HepG2 (cell line): ENCODE data around the gene HRG. TPM values are rescaled to one million over a fixed set of nuclear protein-coding genes. Genes with fewer than 3 reads are reported as not detected.

Experiments
- CREM ChIP-seq, 2 experiments: sonication (generic) in 1 of 2; formaldehyde crosslinking in 1 of 2; IDR thresholded peaks; 2 replicates each; pipeline versions ENCODE4 v1.4.0 to v1.6.1; 2016 to 2020; ENCODE audit warnings: antibody characterized with exemption in 1 of 2, mild to moderate bottlenecking in 1 of 2, missing genetic modification reagents in 1 of 2
- EED ChIP-seq: sonication (generic); formaldehyde crosslinking; IDR thresholded peaks from 2 replicates; pipeline ENCODE4 v1.5.0; 2020; ENCODE audit warnings: mild to moderate bottlenecking, missing genetic modification reagents
- IRX3 ChIP-seq: sonication (generic); formaldehyde crosslinking; IDR thresholded peaks from 2 replicates; pipeline ENCODE4 v1.8.1; 2023; ENCODE audit warnings: mild to moderate bottlenecking, low read depth, missing genetic modification reagents, borderline replicate concordance
- KDM1A ChIP-seq: IDR thresholded peaks from 2 replicates; pipeline ENCODE4 v1.6.1; 2016; ENCODE audit warnings: missing compliant biosample characterization
- KDM2A ChIP-seq: sonication (generic); formaldehyde crosslinking; IDR thresholded peaks from 2 replicates; pipeline ENCODE4 v1.4.0; 2020; ENCODE audit warnings: low read depth, missing genetic modification reagents, borderline replicate concordance
- KLF13 ChIP-seq: sonication (generic); formaldehyde crosslinking; IDR thresholded peaks from 2 replicates; pipeline ENCODE4 v1.4.0; 2020; ENCODE audit warnings: mild to moderate bottlenecking, missing genetic modification reagents
- MED8 ChIP-seq: sonication (generic); formaldehyde crosslinking; IDR thresholded peaks from 2 replicates; pipeline ENCODE4 v1.8.1; 2023; ENCODE audit warnings: mild to moderate bottlenecking, missing genetic modification reagents; ENCODE audit not compliant: insufficient replicate concordance
- NONO ChIP-seq, 2 experiments: fragments of 450-650 bp in 1 of 2; sonication (generic) in 1 of 2; formaldehyde crosslinking in 1 of 2; IDR thresholded peaks in 1 of 2; conservative IDR thresholded peaks in 1 of 2; 2 replicates each; pipeline versions ENCODE4 v1.6.1 to v1.8.0; 2017 to 2022; ENCODE audit warnings: mild to moderate bottlenecking in 1 of 2, missing genetic modification reagents in 1 of 2, moderate library complexity in 1 of 2
- RAD21 ChIP-seq: fragments of 450-650 bp; formaldehyde crosslinking; IDR thresholded peaks from 2 replicates; pipeline ENCODE4 v1.5.0; 2020; ENCODE audit warnings: mild to moderate bottlenecking
- ZNF10 ChIP-seq: sonication (generic); formaldehyde crosslinking; IDR thresholded peaks from 2 replicates; pipeline ENCODE4 v1.4.0; 2020; ENCODE audit warnings: mild to moderate bottlenecking, low read depth, missing genetic modification reagents, borderline replicate concordance
- ZNF335 ChIP-seq: sonication (generic); formaldehyde crosslinking; IDR thresholded peaks from 2 replicates; pipeline ENCODE4 v1.4.0; 2020; ENCODE audit warnings: missing genetic modification reagents
- ZNF354B ChIP-seq: sonication (generic); formaldehyde crosslinking; IDR thresholded peaks from 2 replicates; pipeline ENCODE4 v1.8.0; 2022; ENCODE audit warnings: mild to moderate bottlenecking, missing genetic modification reagents
- ZNF550 ChIP-seq: sonication (generic); formaldehyde crosslinking; IDR thresholded peaks from 2 replicates; pipeline ENCODE4 v1.4.0; 2020; ENCODE audit warnings: mild to moderate bottlenecking, missing genetic modification reagents, borderline replicate concordance
- ZNF558 ChIP-seq: sonication (generic); formaldehyde crosslinking; IDR thresholded peaks from 2 replicates; pipeline ENCODE4 v1.9.0; 2022; ENCODE audit warnings: mild to moderate bottlenecking, missing genetic modification reagents, borderline replicate concordance
- ZNF678 ChIP-seq: sonication (generic); formaldehyde crosslinking; IDR thresholded peaks from 2 replicates; pipeline ENCODE4 v1.4.0; 2020; ENCODE audit warnings: mild to moderate bottlenecking, missing genetic modification reagents
- ZNF773 ChIP-seq: sonication (generic); formaldehyde crosslinking; IDR thresholded peaks from 2 replicates; pipeline ENCODE4 v1.4.0; 2020; ENCODE audit warnings: missing genetic modification reagents, borderline replicate concordance
- ZNF788 ChIP-seq: sonication (generic); formaldehyde crosslinking; IDR thresholded peaks from 2 replicates; pipeline ENCODE4 v1.5.0; 2020; ENCODE audit warnings: mild to moderate bottlenecking, missing genetic modification reagents, borderline replicate concordance
- polyA plus RNA-seq, 8 experiments: library from polyadenylated mRNA; depleted of rRNA in 3 of 8; stranded (reverse) in 7 of 8; unstranded in 1 of 8; fragments of >200 nt; fragmentation: Illumina TruSeq in 4 of 8; extraction: Trizol in 4 of 8; gene quantifications; 2 replicates each; pipeline versions ENCODE4 v1.2.1 to v1.2.3, GENCODE V29; 2011 to 2016; ENCODE audit warnings: low read depth in 4 of 8, missing spikeins in 1 of 8, mixed read lengths in 1 of 8; ENCODE audit not compliant: insufficient read depth in 1 of 8
- total RNA-seq, 5 experiments: library from RNA; depleted of rRNA; stranded (reverse); fragments of >200 nt; fragmentation: Illumina TruSeq; extraction: Trizol; gene quantifications; 2 replicates each; pipeline ENCODE4 v1.2.3, GENCODE V29; 2016; ENCODE audit warnings: low read depth in 1 of 5
- TF ChIP-seq, protein P1 (sequence below): sonication (generic); formaldehyde crosslinking; IDR thresholded peaks from 2 replicates; pipeline ENCODE4 v1.4.0; 2020; ENCODE audit warnings: mild to moderate bottlenecking, missing genetic modification reagents
- TF ChIP-seq, protein P2 (sequence below): sonication (generic); formaldehyde crosslinking; IDR thresholded peaks from 2 replicates; pipeline ENCODE4 v1.5.1; 2020; ENCODE audit warnings: missing genetic modification reagents, mild to moderate bottlenecking, borderline replicate concordance
- TF ChIP-seq, protein P3 (sequence below): fragments of 450-650 bp; IDR thresholded peaks from 2 replicates; pipeline ENCODE4 v1.6.1; 2017; ENCODE audit warnings: mild to moderate bottlenecking
- TF ChIP-seq, protein P4 (sequence below): sonication (generic); formaldehyde crosslinking; IDR thresholded peaks from 2 replicates; pipeline ENCODE4 v1.5.0; 2020; ENCODE audit warnings: mild to moderate bottlenecking, missing genetic modification reagents

The HRG gene
- total and polyA plus RNA-seq, 2 of the 13 experiments (the other 11 are each of a cell fraction or from before 2014, with no cell fraction given) = 0.09 to 0.11 TPM

DNA sequence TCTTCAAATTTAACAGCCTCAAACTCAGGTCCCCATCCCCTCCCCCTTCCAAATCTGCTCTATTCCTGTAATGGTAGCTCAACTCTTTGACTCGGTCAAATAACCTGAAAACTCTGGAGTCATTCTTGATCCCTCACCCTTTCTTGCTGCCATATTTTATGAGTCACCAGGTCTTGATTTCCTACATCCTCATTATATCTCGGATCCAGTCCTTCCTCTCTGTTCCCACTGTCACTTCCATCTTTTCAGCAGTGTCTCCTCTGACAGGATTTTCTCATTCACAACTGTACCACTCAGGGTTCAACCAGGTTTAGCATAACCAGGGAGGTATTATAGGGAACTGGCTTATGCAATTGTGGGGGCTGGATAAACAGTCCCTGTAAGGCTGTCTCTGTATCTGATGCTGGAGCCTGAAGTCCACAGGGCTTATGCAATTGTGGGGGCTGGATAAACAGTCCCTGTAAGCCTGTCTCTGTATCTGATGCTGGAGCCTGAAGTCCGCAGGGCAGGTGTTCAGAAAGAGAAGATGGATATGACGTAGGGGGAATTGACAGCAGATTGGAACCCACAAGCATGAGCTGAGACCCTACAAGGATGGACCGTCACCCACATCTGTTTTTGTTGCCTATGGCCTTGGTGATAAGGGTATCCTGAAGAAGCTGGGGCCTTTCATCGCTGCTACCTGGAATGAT is 34.7 kb upstream of the HRG start (continued):
- TF ChIP-seq, protein P1, sequence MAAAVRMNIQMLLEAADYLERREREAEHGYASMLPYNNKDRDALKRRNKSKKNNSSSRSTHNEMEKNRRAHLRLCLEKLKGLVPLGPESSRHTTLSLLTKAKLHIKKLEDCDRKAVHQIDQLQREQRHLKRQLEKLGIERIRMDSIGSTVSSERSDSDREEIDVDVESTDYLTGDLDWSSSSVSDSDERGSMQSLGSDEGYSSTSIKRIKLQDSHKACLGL (CRISPR knock-in tag) = no peak
- TF ChIP-seq ZNF354B (CRISPR knock-in tag) (no peak), KDM1A (CRISPR knock-in tag) (peak; percentile 67; the same call in 1 of the 2 replicates), KLF13 (no peak), RAD21 (CRISPR knock-in tag) (no peak), EED (no peak; the same call in 1 of the 2 replicates), CREM (IDR thresholded peaks at IDR 0.05) (peak; percentile 79; the same call in 1 of the 2 replicates), CREM (CRISPR knock-in tag; IDR thresholded peaks at IDR 0.05) (no peak), ZNF678 (no peak), MED8 (CRISPR knock-in tag) (no peak), ZNF773 (no peak), ZNF10 (CRISPR knock-in tag) (no peak), IRX3 (no peak), ZNF335 (CRISPR knock-in tag) (no peak), ZNF558 (no peak), KDM2A (CRISPR knock-in tag) (0 out of 2 replicates have a peak, but pooled peaks have one; percentile 33), ZNF788 (CRISPR knock-in tag) (peak; percentile 69; the same call in 1 of the 2 replicates), ZNF550 (CRISPR knock-in tag) (no peak), NONO (IDR thresholded peaks at IDR 0.05) (no peak), NONO (CRISPR knock-in tag; conservative IDR thresholded peaks at IDR 0.05) (peak; percentile 73)
- TF ChIP-seq, protein P2, sequence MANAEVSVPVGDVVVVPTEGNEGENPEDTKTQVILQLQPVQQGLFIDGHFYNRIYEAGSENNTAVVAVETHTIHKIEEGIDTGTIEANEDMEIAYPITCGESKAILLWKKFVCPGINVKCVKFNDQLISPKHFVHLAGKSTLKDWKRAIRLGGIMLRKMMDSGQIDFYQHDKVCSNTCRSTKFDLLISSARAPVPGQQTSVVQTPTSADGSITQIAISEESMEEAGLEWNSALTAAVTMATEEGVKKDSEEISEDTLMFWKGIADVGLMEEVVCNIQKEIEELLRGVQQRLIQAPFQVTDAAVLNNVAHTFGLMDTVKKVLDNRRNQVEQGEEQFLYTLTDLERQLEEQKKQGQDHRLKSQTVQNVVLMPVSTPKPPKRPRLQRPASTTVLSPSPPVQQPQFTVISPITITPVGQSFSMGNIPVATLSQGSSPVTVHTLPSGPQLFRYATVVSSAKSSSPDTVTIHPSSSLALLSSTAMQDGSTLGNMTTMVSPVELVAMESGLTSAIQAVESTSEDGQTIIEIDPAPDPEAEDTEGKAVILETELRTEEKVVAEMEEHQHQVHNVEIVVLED (CRISPR knock-in tag) = peak; percentile 63; the same call in 1 of the 2 replicates
- TF ChIP-seq, protein P3, sequence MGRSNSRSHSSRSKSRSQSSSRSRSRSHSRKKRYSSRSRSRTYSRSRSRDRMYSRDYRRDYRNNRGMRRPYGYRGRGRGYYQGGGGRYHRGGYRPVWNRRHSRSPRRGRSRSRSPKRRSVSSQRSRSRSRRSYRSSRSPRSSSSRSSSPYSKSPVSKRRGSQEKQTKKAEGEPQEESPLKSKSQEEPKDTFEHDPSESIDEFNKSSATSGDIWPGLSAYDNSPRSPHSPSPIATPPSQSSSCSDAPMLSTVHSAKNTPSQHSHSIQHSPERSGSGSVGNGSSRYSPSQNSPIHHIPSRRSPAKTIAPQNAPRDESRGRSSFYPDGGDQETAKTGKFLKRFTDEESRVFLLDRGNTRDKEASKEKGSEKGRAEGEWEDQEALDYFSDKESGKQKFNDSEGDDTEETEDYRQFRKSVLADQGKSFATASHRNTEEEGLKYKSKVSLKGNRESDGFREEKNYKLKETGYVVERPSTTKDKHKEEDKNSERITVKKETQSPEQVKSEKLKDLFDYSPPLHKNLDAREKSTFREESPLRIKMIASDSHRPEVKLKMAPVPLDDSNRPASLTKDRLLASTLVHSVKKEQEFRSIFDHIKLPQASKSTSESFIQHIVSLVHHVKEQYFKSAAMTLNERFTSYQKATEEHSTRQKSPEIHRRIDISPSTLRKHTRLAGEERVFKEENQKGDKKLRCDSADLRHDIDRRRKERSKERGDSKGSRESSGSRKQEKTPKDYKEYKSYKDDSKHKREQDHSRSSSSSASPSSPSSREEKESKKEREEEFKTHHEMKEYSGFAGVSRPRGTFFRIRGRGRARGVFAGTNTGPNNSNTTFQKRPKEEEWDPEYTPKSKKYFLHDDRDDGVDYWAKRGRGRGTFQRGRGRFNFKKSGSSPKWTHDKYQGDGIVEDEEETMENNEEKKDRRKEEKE = no peak
- TF ChIP-seq, protein P4, sequence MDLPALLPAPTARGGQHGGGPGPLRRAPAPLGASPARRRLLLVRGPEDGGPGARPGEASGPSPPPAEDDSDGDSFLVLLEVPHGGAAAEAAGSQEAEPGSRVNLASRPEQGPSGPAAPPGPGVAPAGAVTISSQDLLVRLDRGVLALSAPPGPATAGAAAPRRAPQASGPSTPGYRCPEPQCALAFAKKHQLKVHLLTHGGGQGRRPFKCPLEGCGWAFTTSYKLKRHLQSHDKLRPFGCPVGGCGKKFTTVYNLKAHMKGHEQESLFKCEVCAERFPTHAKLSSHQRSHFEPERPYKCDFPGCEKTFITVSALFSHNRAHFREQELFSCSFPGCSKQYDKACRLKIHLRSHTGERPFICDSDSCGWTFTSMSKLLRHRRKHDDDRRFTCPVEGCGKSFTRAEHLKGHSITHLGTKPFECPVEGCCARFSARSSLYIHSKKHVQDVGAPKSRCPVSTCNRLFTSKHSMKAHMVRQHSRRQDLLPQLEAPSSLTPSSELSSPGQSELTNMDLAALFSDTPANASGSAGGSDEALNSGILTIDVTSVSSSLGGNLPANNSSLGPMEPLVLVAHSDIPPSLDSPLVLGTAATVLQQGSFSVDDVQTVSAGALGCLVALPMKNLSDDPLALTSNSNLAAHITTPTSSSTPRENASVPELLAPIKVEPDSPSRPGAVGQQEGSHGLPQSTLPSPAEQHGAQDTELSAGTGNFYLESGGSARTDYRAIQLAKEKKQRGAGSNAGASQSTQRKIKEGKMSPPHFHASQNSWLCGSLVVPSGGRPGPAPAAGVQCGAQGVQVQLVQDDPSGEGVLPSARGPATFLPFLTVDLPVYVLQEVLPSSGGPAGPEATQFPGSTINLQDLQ = no peak
